GM23338 (cell line): Measurements from ENCODE around the gene COL4A2. TPM values are rescaled to one million over a fixed set of nuclear protein-coding genes. Genes with fewer than 3 reads are reported as not detected.

Experiments used
- ATAC-seq: fragments of 200-7000 bp; cut with Tn5 transposase; 3 replicates; pipeline ENCODE4 v1.9.1; 2020
- DNase-seq: peaks from one replicate; pipeline ENCODE4 v3.0.0-alpha.2; 2015; ENCODE audit warnings: low spot score
- H2AFZ ChIP-seq: fragments of 200-600 bp; sonication (generic); 2 replicates; pipeline ENCODE4 v1.8.0; 2016; ENCODE audit warnings: antibody characterized with exemption, mild to moderate bottlenecking, moderate library complexity
- H3F3A ChIP-seq: fragments of 200-600 bp; sonication (generic); replicated peaks from 2 replicates; pipeline ENCODE4 v1.8.0; 2017; ENCODE audit warnings: antibody characterized with exemption, mixed run types, low read depth
- H3K27ac ChIP-seq: fragments of 200-600 bp; sonication (generic); 2 replicates; pipeline ENCODE4 v1.6.1; 2016; ENCODE audit warnings: low read depth
- H3K27me3 ChIP-seq: fragments of 200-600 bp; sonication (generic); 2 replicates; pipeline ENCODE4 v1.8.0; 2016; ENCODE audit warnings: mild to moderate bottlenecking, mixed run types, moderate library complexity; ENCODE audit not compliant: insufficient read depth
- H3K36me3 ChIP-seq: fragments of 200-600 bp; sonication (generic); 2 replicates; pipeline ENCODE4 v1.8.0; 2016; ENCODE audit warnings: mild to moderate bottlenecking; ENCODE audit not compliant: insufficient read depth
- H3K4me1 ChIP-seq: fragments of 200-600 bp; sonication (generic); 2 replicates; pipeline ENCODE4 v1.8.0; 2016; ENCODE audit warnings: mild to moderate bottlenecking, moderate library complexity; ENCODE audit not compliant: insufficient read depth
- H3K4me2 ChIP-seq: fragments of 200-600 bp; sonication (generic); 2 replicates; pipeline ENCODE4 v1.7.1; 2017; ENCODE audit warnings: mixed run types
- H3K4me3 ChIP-seq: fragments of 200-600 bp; sonication (generic); 2 replicates; pipeline ENCODE4 v1.6.1; 2016; ENCODE audit warnings: mixed run types
- H3K79me2 ChIP-seq: fragments of 200-600 bp; sonication (generic); replicated peaks from 2 replicates; pipeline ENCODE4 v1.8.0; 2017; ENCODE audit warnings: mild to moderate bottlenecking; ENCODE audit not compliant: insufficient read depth
- H3K9me2 ChIP-seq: fragments of 200-600 bp; sonication (generic); 2 replicates; pipeline ENCODE4 v1.8.0; 2017; ENCODE audit not compliant: insufficient read depth
- H4K20me1 ChIP-seq: fragments of 200-600 bp; sonication (generic); replicated peaks from 2 replicates; pipeline ENCODE4 v1.8.0; 2017; ENCODE audit warnings: mild to moderate bottlenecking; ENCODE audit not compliant: insufficient read depth
- H3K27ac Mint-ChIP-seq: 2 replicates; pipeline ENCODE4 v1.8.0; 2020; ENCODE audit warnings: inconsistent platforms, mild to moderate bottlenecking, moderate library complexity, mixed read lengths
- H3K27me3 Mint-ChIP-seq: 3 replicates; pipeline ENCODE4 v1.8.0; 2022; ENCODE audit warnings: low read depth, mild to moderate bottlenecking, moderate library complexity, mixed read lengths, inconsistent platforms; ENCODE audit not compliant: insufficient read depth, poor library complexity
- H3K36me3 Mint-ChIP-seq: 3 replicates; pipeline ENCODE4 v1.8.0; 2021; ENCODE audit warnings: low read depth, mild to moderate bottlenecking, inconsistent platforms, moderate library complexity, mixed read lengths
- H3K4me1 Mint-ChIP-seq: 3 replicates; pipeline ENCODE4 v1.8.0; 2020; ENCODE audit warnings: mild to moderate bottlenecking, inconsistent platforms, mixed read lengths
- H3K4me3 Mint-ChIP-seq: 3 replicates; pipeline ENCODE4 v1.8.0; 2021; ENCODE audit warnings: moderate library complexity, mild to moderate bottlenecking, inconsistent platforms, mixed read lengths
- H3K9me3 Mint-ChIP-seq: 3 replicates; pipeline ENCODE4 v1.8.0; 2020; ENCODE audit warnings: moderate library complexity, mild to moderate bottlenecking, inconsistent platforms, mixed read lengths
- EZH2phosphoT487 ChIP-seq: fragments of 200-600 bp; sonication (generic); IDR thresholded peaks from one replicate; pipeline ENCODE4 v1.8.1; 2018; ENCODE audit warnings: antibody characterized with exemption; ENCODE audit not compliant: unreplicated experiment
- POLR2AphosphoS5 ChIP-seq: IDR thresholded peaks from 2 replicates; pipeline ENCODE4 v1.6.1; 2016; ENCODE audit warnings: antibody characterized with exemption, low read depth
- STAT1 ChIP-seq: IDR thresholded peaks from one replicate; pipeline ENCODE4 v1.6.1; 2016; ENCODE audit warnings: antibody characterized with exemption; ENCODE audit not compliant: unreplicated experiment
- ZNF114 ChIP-seq: fragments of 250-450 bp; sonication (Bioruptor Pico); IDR thresholded peaks from 2 replicates; pipeline ENCODE4 v1.5.0; 2020; ENCODE audit warnings: mild to moderate bottlenecking, moderate library complexity
- ZNF462 ChIP-seq: fragments of 250-450 bp; sonication (Bioruptor Pico); IDR thresholded peaks from 2 replicates; pipeline ENCODE4 v1.5.0; 2020; ENCODE audit warnings: mild to moderate bottlenecking, moderate library complexity
- polyA plus RNA-seq: library from polyadenylated mRNA; unstranded; fragments of >200 nt; fragmentation: Nextera tagmentation; extraction: Ambion mirVana; gene quantifications from 2 replicates; pipeline ENCODE4 v1.2.1, GENCODE V29; 2016
- total RNA-seq: library from RNA; depleted of rRNA; stranded (reverse); fragments of >200 nt; shearing (Covaris generic); gene quantifications from 2 replicates; pipeline ENCODE4 v1.2.3, GENCODE V29; 2014

COL4A2 gene
- total and polyA plus RNA-seq, 2 experiments from 2014 or later = 37.4 to 131 TPM

- Histone ChIP-seq H4K20me1 (no peaks in the 10 kb centered on the region), H3K27ac (no peak overlapping the region), H3K27me3 (no peaks in the 10 kb centered on the region), H3K4me2 (no peak overlapping the region), H2AFZ (no peak overlapping the region), H3K4me3 (no peak overlapping the region), H3K79me2 (no peaks in the 10 kb centered on the region), H3F3A (no peaks in the 10 kb centered on the region), H3K4me1 (no peaks in the 10 kb centered on the region), H3K9me2 (no peaks in the 10 kb centered on the region), H3K36me3 (no peaks in the 10 kb centered on the region; the same call in 1 of the 2 replicates)
- DNase-seq (no peak), ATAC-seq (no peak)
- Mint-ChIP-seq H3K36me3 (peaks cover 33% of the 10 kb centered on the region), H3K27ac (peak overlapping the region; percentile 74), H3K4me1 (no peaks in the 10 kb centered on the region), H3K4me3 (no peak overlapping the region), H3K9me3 (no peaks in the 10 kb centered on the region), H3K27me3 (peaks cover 2% of the 10 kb centered on the region)
- TF ChIP-seq ZNF462 (no peak), STAT1 (no peak), POLR2AphosphoS5 (no peak), ZNF114 (CRISPR knock-in tag) (no peak), EZH2phosphoT487 (no peak)
Observed at GRCh38 chr13:110506859-110507566, 199.9 kb downstream of the COL4A2 start.
